ENCODE measurements around the gene CD4.

- TF ChIP-seq CTCF (IDR thresholded peaks at IDR 0.05) = peak in 2 of 4 experiments; percentile 2 to 3
- TF ChIP-seq POLR2A (IDR thresholded peaks at IDR 0.05) = peak; percentile 53
- peak; percentile 93 for TF ChIP-seq POLR2AphosphoS5 (IDR thresholded peaks at IDR 0.05)
These were observed 62.0 kb downstream of the CD4 start, which contains the start of gene CDCA3 for GRCh38 chr12:6851153-6851920.
